Activated CD4-positive, alpha-beta T cell treated with anti-CD3 and anti-CD28 coated beads, Interleukin-2, amount 50 U/mL, for 1 hour (primary cell): ENCODE results near the gene ARHGAP1.

Experiments used
- DNase-seq: peaks from one replicate; pipeline ENCODE4 v3.0.0-alpha.2; 2020

Gene ARHGAP1

GRCh38 chr11:46635557-46636139, 64.8 kb downstream of the ARHGAP1 start:
- no peak for DNase-seq

DNA sequence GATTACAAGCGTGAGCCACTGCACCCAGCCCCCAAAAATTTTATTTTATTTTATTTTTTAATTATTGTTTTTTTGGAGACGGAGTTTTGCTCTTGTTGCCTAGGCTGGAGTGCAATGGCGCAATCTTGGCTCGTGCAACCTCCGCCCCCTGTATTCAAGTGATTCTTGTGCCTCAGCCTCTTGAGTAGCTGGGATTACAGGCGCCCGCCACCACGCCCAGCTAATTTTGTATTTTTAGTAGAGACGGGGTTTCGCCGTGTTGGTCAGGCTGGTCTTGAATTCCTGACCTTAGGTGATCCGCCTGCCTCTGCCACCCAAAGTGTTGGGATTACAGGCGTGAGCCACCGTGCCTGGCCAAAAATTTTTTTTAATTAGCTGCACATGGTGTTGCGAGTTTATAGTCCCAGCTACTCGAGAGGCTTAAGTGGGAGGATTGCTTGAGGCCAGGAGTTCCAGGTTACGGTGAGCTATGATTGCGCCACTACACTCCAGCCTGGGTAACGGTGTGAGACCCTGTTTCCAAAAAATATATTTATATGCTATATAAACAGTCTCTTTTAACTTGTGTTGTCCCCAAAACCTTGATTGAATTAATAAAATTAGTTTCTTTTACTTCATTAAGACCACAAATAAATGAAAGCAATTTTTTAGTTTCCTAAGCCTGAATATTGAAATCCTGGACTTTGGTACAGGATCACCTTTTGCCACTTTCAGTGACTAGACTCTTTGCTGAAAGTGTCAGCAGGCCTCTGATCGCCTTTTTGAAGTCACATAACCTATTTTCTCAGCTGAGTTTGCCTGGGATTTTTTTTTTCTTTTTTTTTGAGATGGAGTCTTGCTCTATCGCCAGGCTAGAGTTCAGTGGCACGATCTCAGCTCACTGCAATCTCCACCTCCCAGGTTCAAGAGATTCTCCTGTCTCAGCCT, 66.9 kb downstream of the ARHGAP1 start:
- no peak for DNase-seq

GRCh38 chr11:46632502-46632901, 67.9 kb downstream of the ARHGAP1 start:
- DNase-seq: no peak

- DNase-seq: no peak
Measured at GRCh38 chr11:46631676-46632075, 68.7 kb downstream of the ARHGAP1 start.

DNA sequence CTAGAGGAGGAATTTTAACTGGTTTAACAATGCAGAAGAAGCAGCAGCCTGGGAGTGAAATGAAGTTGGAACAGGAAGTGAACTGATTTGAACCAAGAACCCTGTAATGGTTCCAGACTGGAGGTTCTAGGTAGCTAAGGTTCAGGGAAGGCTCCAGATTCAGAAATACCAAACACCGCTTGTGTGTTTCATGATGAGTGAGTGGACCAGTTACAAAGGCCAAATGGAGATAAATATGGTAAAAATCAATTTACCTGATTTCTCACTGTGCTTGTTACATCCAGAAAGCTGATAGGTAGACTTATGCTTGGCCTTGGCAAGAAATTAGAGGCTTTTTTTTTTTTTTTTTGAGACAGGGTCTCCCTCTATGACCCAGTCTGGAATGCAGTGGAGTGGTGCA, 70.2 kb downstream of the ARHGAP1 start:
- no peak for DNase-seq

DNA sequence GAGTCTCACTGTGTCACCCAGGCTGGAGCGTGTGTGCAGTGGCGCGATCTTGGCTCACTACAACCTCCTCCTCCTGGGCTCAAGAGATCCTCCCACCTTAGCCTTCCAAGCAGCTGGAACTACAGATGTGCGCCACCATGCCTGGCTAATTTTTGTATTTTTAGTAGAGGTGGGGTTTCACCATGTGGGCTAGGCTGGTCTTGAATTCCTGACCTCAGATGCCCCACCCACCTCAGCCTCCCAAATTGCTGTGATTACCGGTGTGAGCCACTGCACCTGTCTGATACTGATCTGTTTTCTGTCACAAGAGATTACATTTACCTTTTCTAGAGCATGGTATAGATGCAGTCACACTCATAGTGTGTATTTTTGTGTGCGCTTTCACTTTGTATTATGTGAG, 71.5 kb downstream of the ARHGAP1 start:
- DNase-seq: no peak
